Measurements from ENCODE around the gene PALM. TPM values are rescaled to one million over a fixed set of nuclear protein-coding genes. Genes with fewer than 3 reads are reported as not detected.

Gene PALM
- total RNA-seq, 4 donors from 2014 or later: 19.4 to 45.4 (median 24.2) TPM

GRCh38 chr19:782185-782877 lies 73.6 kb downstream of the PALM start:
- H3K4me1 ChIP-seq: peaks cover 42% of the 10 kb centered on the region
- no peaks in the 10 kb centered on the region for H3K36me3 ChIP-seq
- peak in 1 of 2 donors; percentile 73 for DNase-seq (ENCODE audit: low spot score in 2 of 2)
- TF ChIP-seq EP300 (IDR thresholded peaks at IDR 0.05) (no peak), POLR2A (IDR thresholded peaks at IDR 0.05) (no peak), CTCF (IDR thresholded peaks at IDR 0.05) (no peak), POLR2AphosphoS5 (IDR thresholded peaks at IDR 0.05) (no peak)
- H3K27me3 ChIP-seq: no peaks in the 10 kb centered on the region
- 11% methylated on average over 20 of the region's 29 CpGs for WGBS
- no peaks in the 10 kb centered on the region for H3K9me3 ChIP-seq
- peak overlapping the region; percentile 36 for H3K4me3 ChIP-seq
- H3K27ac ChIP-seq: peak overlapping the region; percentile 67

- WGBS: 50% methylated on average over 30 of the region's 30 CpGs
- no peak for TF ChIP-seq POLR2AphosphoS5 (IDR thresholded peaks at IDR 0.05)
- no peak for TF ChIP-seq CTCF (IDR thresholded peaks at IDR 0.05)
- TF ChIP-seq POLR2A (IDR thresholded peaks at IDR 0.05): no peak
- no peak for TF ChIP-seq EP300 (IDR thresholded peaks at IDR 0.05)
- H3K4me3 ChIP-seq: peak overlapping the region; percentile 36
These were observed 74.3 kb downstream of the PALM start for GRCh38 chr19:782878-783668.

GRCh38 chr19:784541-784940 lies 75.8 kb downstream of the PALM start:
- WGBS: 69% methylated on average over 11 of the region's 13 CpGs
- Histone ChIP-seq H3K4me1 (peaks cover 41% of the 10 kb centered on the region), H3K27ac (no peak overlapping the region), H3K4me3 (no peak overlapping the region), H3K9me3 (no peaks in the 10 kb centered on the region), H3K36me3 (no peaks in the 10 kb centered on the region), H3K27me3 (no peaks in the 10 kb centered on the region)
- no peak for DNase-seq (ENCODE audit: low spot score in 2 of 2)
- TF ChIP-seq CTCF (IDR thresholded peaks at IDR 0.05) (no peak), EP300 (IDR thresholded peaks at IDR 0.05) (no peak), POLR2A (IDR thresholded peaks at IDR 0.05) (no peak), POLR2AphosphoS5 (IDR thresholded peaks at IDR 0.05) (no peak)

More at GRCh38 chr19:782878-783668, 74.3 kb downstream of the PALM start:
- no peaks in the 10 kb centered on the region for H3K36me3 ChIP-seq
- H3K27ac ChIP-seq: peak overlapping the region; percentile 67
- no peaks in the 10 kb centered on the region for H3K9me3 ChIP-seq
- no peaks in the 10 kb centered on the region for H3K27me3 ChIP-seq
- no peak for DNase-seq (ENCODE audit: low spot score in 2 of 2)
- H3K4me1 ChIP-seq: peaks cover 40% of the 10 kb centered on the region

GRCh38 chr19:787536-787935 lies 78.8 kb downstream of the PALM start:
- H3K4me3 ChIP-seq: no peak overlapping the region
- H3K9me3 ChIP-seq: no peaks in the 10 kb centered on the region
- TF ChIP-seq POLR2A (IDR thresholded peaks at IDR 0.05) (no peak), EP300 (IDR thresholded peaks at IDR 0.05) (no peak), POLR2AphosphoS5 (IDR thresholded peaks at IDR 0.05) (no peak), CTCF (IDR thresholded peaks at IDR 0.05) (no peak)
- no peaks in the 10 kb centered on the region for H3K36me3 ChIP-seq
- peaks cover 43% of the 10 kb centered on the region for H3K4me1 ChIP-seq
- 90% methylated on average over 13 of the region's 16 CpGs for WGBS
- no peak overlapping the region for H3K27ac ChIP-seq
- no peaks in the 10 kb centered on the region for H3K27me3 ChIP-seq
- no peak for DNase-seq (ENCODE audit: low spot score in 2 of 2)

- 65% methylated on average over 9 of the region's 11 CpGs for WGBS
- Histone ChIP-seq H3K4me1 (peaks cover 36% of the 10 kb centered on the region), H3K4me3 (peak overlapping the region; percentile 6), H3K27me3 (no peaks in the 10 kb centered on the region), H3K27ac (peak overlapping the region; percentile 81), H3K36me3 (no peaks in the 10 kb centered on the region), H3K9me3 (no peaks in the 10 kb centered on the region)
- no peak for TF ChIP-seq CTCF (IDR thresholded peaks at IDR 0.05)
- no peak for TF ChIP-seq EP300 (IDR thresholded peaks at IDR 0.05)
- no peak for TF ChIP-seq POLR2A (IDR thresholded peaks at IDR 0.05)
- TF ChIP-seq POLR2AphosphoS5 (IDR thresholded peaks at IDR 0.05): no peak
- no peak for DNase-seq (ENCODE audit: low spot score in 2 of 2)
These were observed 79.9 kb downstream of the PALM start for GRCh38 chr19:788686-788982.

Measured in suprapubic skin (tissue), 4 donors.